Endothelial cell of umbilical vein (primary cell): ENCODE measurements around the gene VPS35. TPM values are rescaled to one million over a fixed set of nuclear protein-coding genes. Genes with fewer than 3 reads are reported as not detected.

ENCODE experiments used
- BruUV-seq: library from RNA; stranded (reverse); fragments of 400-500 nt; replicated peaks from 2 replicates; lab custom pipeline; 2021; lab: Mats Ljungman, UMichigan
- CTCF ChIA-PET: fragments of 300-600, 350-600 bp; sonication (Branson Sonifier 250); formaldehyde crosslinking; loops from one replicate; lab custom pipeline; 2021; ENCODE audit warnings: antibody characterized with exemption, inconsistent platforms; lab: Charles Lee
- POLR2A ChIA-PET: fragments of 300-600, 350-600 bp; sonication (Branson Sonifier 250); formaldehyde crosslinking; loops from one replicate; lab custom pipeline; 2021; ENCODE audit warnings: antibody characterized with exemption, inconsistent platforms; lab: Charles Lee
- DNase-seq: peaks from one replicate; pipeline ENCODE4 v3.0.0-alpha.2; 2011; ENCODE audit warnings: low read depth, low spot score
- FAIRE-seq: peaks from 2 replicates; lab custom pipeline; 2011; peaks lifted over from hg19 to GRCh38; lab: Jason Lieb, UNC
- H2AFZ ChIP-seq: 2 replicates; pipeline ENCODE4 v1.6.0; 2012; ENCODE audit warnings: low read depth, low read length, control low read depth, inconsistent platforms
- H3K27ac ChIP-seq: 2 replicates; pipeline ENCODE4 v1.5.1; 2011; ENCODE audit warnings: low read depth, mild to moderate bottlenecking, control low read depth, low read length, moderate library complexity; ENCODE audit not compliant: insufficient read depth
- H3K27me3 ChIP-seq, 2 experiments: 2 replicates each; pipeline versions ENCODE4 v1.6.0 to v1.6.1; 2011; ENCODE audit warnings: low read length in 2 of 2, mixed read lengths in 1 of 2; ENCODE audit not compliant: control insufficient read depth in 2 of 2, insufficient read depth in 2 of 2
- H3K36me3 ChIP-seq, 2 experiments: 2 replicates in 1 of 2; 3 replicates in 1 of 2; pipeline ENCODE4 v1.5.1; 2011; ENCODE audit warnings: low read length in 2 of 2, mild to moderate bottlenecking in 1 of 2, moderate library complexity in 1 of 2; ENCODE audit not compliant: control insufficient read depth in 2 of 2, insufficient read depth in 2 of 2; ENCODE audit errors: extremely low read depth in 1 of 2
- H3K4me1 ChIP-seq: 3 replicates; pipeline ENCODE4 v1.5.1; 2011; ENCODE audit warnings: mild to moderate bottlenecking, low read length; ENCODE audit not compliant: control insufficient read depth, insufficient read depth; ENCODE audit errors: extremely low read depth
- H3K4me2 ChIP-seq: 2 replicates; pipeline ENCODE4 v1.6.1; 2011; ENCODE audit warnings: low read length, control low read depth, mixed read lengths; ENCODE audit not compliant: insufficient read depth
- H3K4me3 ChIP-seq, 3 experiments: fragments of 200-600 bp in 1 of 3; sonication (generic), shearing (Covaris generic) in 1 of 3; replicated peaks in 1 of 3; 2 replicates each; pipeline ENCODE4 v1.5.1; 2011 to 2016; ENCODE audit warnings: control low read depth in 3 of 3, low read length in 3 of 3, mild to moderate bottlenecking in 2 of 3, inconsistent platforms in 1 of 3, low read depth in 1 of 3, moderate library complexity in 1 of 3; ENCODE audit not compliant: insufficient read depth in 1 of 3
- H3K79me2 ChIP-seq: 2 replicates; pipeline ENCODE4 v1.6.0; 2012; ENCODE audit warnings: low read length, inconsistent platforms; ENCODE audit not compliant: control insufficient read depth, insufficient read depth
- H3K9ac ChIP-seq: replicated peaks from 2 replicates; pipeline ENCODE3; 2011; ENCODE audit warnings: low read length, control low read depth; ENCODE audit not compliant: insufficient read depth; ENCODE audit errors: extremely low read depth
- H3K9me1 ChIP-seq: replicated peaks from 3 replicates; pipeline ENCODE4 v1.6.0; 2011; ENCODE audit warnings: mild to moderate bottlenecking, low read length; ENCODE audit not compliant: control insufficient read depth, insufficient read depth; ENCODE audit errors: extremely low read depth
- H3K9me3 ChIP-seq: replicated peaks from 2 replicates; pipeline ENCODE4 v1.5.1; 2012; ENCODE audit warnings: low read length, inconsistent platforms; ENCODE audit not compliant: control insufficient read depth, insufficient read depth
- H4K20me1 ChIP-seq: replicated peaks from 2 replicates; pipeline ENCODE3; 2011; ENCODE audit warnings: mild to moderate bottlenecking, low read length; ENCODE audit not compliant: control insufficient read depth, insufficient read depth; ENCODE audit errors: extremely low read depth
- CTCF ChIP-seq, 2 donors: IDR thresholded peaks; 1 replicate in 1 of 2; 2 replicates in 1 of 2; pipeline ENCODE4 v1.5.1; 2011; ENCODE audit warnings: low read length in 2 of 2, mild to moderate bottlenecking in 2 of 2, moderate library complexity in 2 of 2, control low read depth in 1 of 2, inconsistent platforms in 1 of 2, low read depth in 1 of 2; ENCODE audit not compliant: insufficient read depth in 1 of 2; ENCODE audit errors: extremely low read depth in 1 of 2
- FOS ChIP-seq: IDR thresholded peaks from 2 replicates; pipeline ENCODE4 v1.6.1; 2011; ENCODE audit warnings: mild to moderate bottlenecking, low read length, moderate library complexity, borderline replicate concordance; ENCODE audit not compliant: insufficient read depth
- GATA2 ChIP-seq: IDR thresholded peaks from 2 replicates; pipeline ENCODE4 v1.7.0; 2011; ENCODE audit warnings: low read depth, mild to moderate bottlenecking, moderate library complexity, mixed read lengths, low read length; ENCODE audit not compliant: insufficient read length, insufficient read depth
- JUN ChIP-seq: IDR thresholded peaks from 2 replicates; pipeline ENCODE4 v1.6.1; 2011; ENCODE audit warnings: borderline replicate concordance, low read depth; ENCODE audit not compliant: insufficient read length, insufficient read depth
- MAX ChIP-seq: IDR thresholded peaks from 2 replicates; pipeline ENCODE4 v1.6.1; 2011; ENCODE audit not compliant: insufficient read depth, insufficient read length
- MYC ChIP-seq: IDR thresholded peaks from one replicate; pipeline ENCODE4 v1.6.1; 2011; ENCODE audit warnings: mild to moderate bottlenecking, low read depth, low read length
- POLR2A ChIP-seq: IDR thresholded peaks from 2 replicates; pipeline ENCODE4 v1.6.1; 2012; ENCODE audit warnings: low read depth, mild to moderate bottlenecking, control low read depth, low read length
- dilution Hi-C: fragments of 300-500 bp; cut with MboI; formaldehyde crosslinking; loops from one replicate; pipeline ENCODE4 v1.15.0; 2019; ENCODE audit warnings: low sequenced_read_pairs; ENCODE audit not compliant: extremely low pct_ligation_motif_present
- intact Hi-C: fragments of 100-400 bp; cut with micrococcal nuclease; formaldehyde crosslinking; loops from one replicate; pipeline ENCODE4 v1.10.0; 2022
- polyA plus RNA-seq, 4 experiments: library from polyadenylated mRNA; depleted of rRNA in 3 of 4; stranded (reverse) in 3 of 4; unstranded in 1 of 4; fragments of >200 nt; gene quantifications; 2 replicates each; pipeline versions ENCODE4 v1.2.1 to v1.2.3, GENCODE V29; 2011 to 2012; ENCODE audit warnings: missing spikeins in 1 of 4
- total RNA-seq: library from RNA; stranded (reverse); gene quantifications from 2 replicates; pipeline ENCODE4 v1.2.3, GENCODE V29; 2021

The VPS35 gene
- total and polyA plus RNA-seq, 2 donors (not counting 3 experiments of a cell fraction or from before 2014, with no cell fraction given) = 19.7 to 102 TPM

- BruUV-seq = no TSS peak
- Histone ChIP-seq H3K36me3 (peaks cover 13 to 21% of the 10 kb centered on the region in 2 experiments), H3K9ac (no peak overlapping the region), H3K4me2 (no peak overlapping the region), H3K9me3 (no peaks in the 10 kb centered on the region), H3K9me1 (no peaks in the 10 kb centered on the region), H3K27ac (no peak overlapping the region), H3K4me3 (no peak overlapping the region), H4K20me1 (no peaks in the 10 kb centered on the region), H2AFZ (no peak overlapping the region), H3K4me1 (no peaks in the 10 kb centered on the region), H3K79me2 (no peaks in the 10 kb centered on the region), H3K27me3 (no peaks in the 10 kb centered on the region)
- CTCF ChIA-PET = interaction anchor here (1.0 kb wide), 1 partner anchor 11 kb away, joined by 4 read pairs; no protein-coding TSS in a partner anchor
- intact Hi-C loops = no loop called here
- dilution Hi-C loops = no loop called here
- FAIRE-seq (no peak), DNase-seq (no peak)
- POLR2A ChIA-PET = no interaction called here
- no peak for TF ChIP-seq GATA2
- no peak for TF ChIP-seq MAX
- TF ChIP-seq FOS = no peak
- no peak for TF ChIP-seq MYC
- no peak for TF ChIP-seq JUN
Measured at GRCh38 chr16:46662123-46662522, 26.9 kb downstream of the VPS35 start.

- no peak overlapping the region for H3K9ac ChIP-seq
- dilution Hi-C loops (no loop called here), intact Hi-C loops (no loop called here)
- FAIRE-seq (no peak), DNase-seq (no peak)
- POLR2A ChIA-PET = interaction anchor here (0.7 kb wide), 1 partner anchor 131 kb away, joined by 3 read pairs; no protein-coding TSS in a partner anchor
- CTCF ChIA-PET = interaction anchor here (3.1 kb wide), 1 partner anchor 15 kb away, joined by 17 read pairs; no protein-coding TSS in a partner anchor
- no peaks in the 10 kb centered on the region for H4K20me1 ChIP-seq
- no peaks in the 10 kb centered on the region for H3K9me1 ChIP-seq
- H3K9me3 ChIP-seq = no peaks in the 10 kb centered on the region
- no peaks in the 10 kb centered on the region for H3K79me2 ChIP-seq
- H3K4me2 ChIP-seq = no peak overlapping the region
- H3K36me3 ChIP-seq = peaks cover 13 to 21% of the 10 kb centered on the region in 2 experiments
- no peaks in the 10 kb centered on the region for H3K4me1 ChIP-seq
- TF ChIP-seq POLR2A = no peak
- no peak for TF ChIP-seq CTCF (IDR thresholded peaks at IDR 0.05; ENCODE audit: extremely low read depth in 1 of 2, insufficient read depth in 1 of 2, low read depth in 1 of 2, low read length in 2 of 2)
- TF ChIP-seq FOS = no peak
- H3K27ac ChIP-seq = no peak overlapping the region
- BruUV-seq = no TSS peak
- no peaks in the 10 kb centered on the region for H3K27me3 ChIP-seq
- no peak overlapping the region for H3K4me3 ChIP-seq
- H2AFZ ChIP-seq = no peak overlapping the region
Measured at GRCh38 chr16:46658925-46659324, 30.1 kb downstream of the VPS35 start.
